Subcutaneous abdominal adipose tissue (tissue), 5 donors: ENCODE results near the gene TAGLN.
A peak's percentile ranks its signal among the peaks of the same experiment; 100 is the strongest.

Source experiments
- H3K27ac ChIP-seq: one replicate; pipeline ENCODE4 v1.7.0; 2013; ENCODE audit warnings: low read depth, mild to moderate bottlenecking, inconsistent platforms, low read length, moderate library complexity
- H3K27me3 ChIP-seq, 5 donors: one replicate each; pipeline ENCODE4 v1.7.0; 2013; ENCODE audit warnings: low read length in 5 of 5, inconsistent platforms in 1 of 5; ENCODE audit not compliant: control insufficient read depth in 5 of 5, insufficient read depth in 4 of 5
- H3K36me3 ChIP-seq, 5 donors: one replicate each; pipeline ENCODE4 v1.7.0; 2013; ENCODE audit warnings: low read length in 5 of 5; ENCODE audit not compliant: control insufficient read depth in 5 of 5, insufficient read depth in 5 of 5
- H3K4me1 ChIP-seq, 5 donors: one replicate each; pipeline ENCODE4 v1.7.0; 2013; ENCODE audit warnings: low read length in 5 of 5, mild to moderate bottlenecking in 3 of 5, moderate library complexity in 1 of 5; ENCODE audit not compliant: control insufficient read depth in 5 of 5, insufficient read depth in 5 of 5
- H3K4me3 ChIP-seq, 5 donors: one replicate each; pipeline ENCODE4 v1.7.0; 2013; ENCODE audit warnings: low read length in 5 of 5, low read depth in 1 of 5
- H3K9ac ChIP-seq, 5 donors: one replicate each; pipeline ENCODE4 v1.7.0; 2013; ENCODE audit warnings: low read length in 5 of 5, mild to moderate bottlenecking in 4 of 5, moderate library complexity in 3 of 5
- H3K9me3 ChIP-seq, 5 donors: one replicate each; pipeline ENCODE4 v1.7.0; 2013; ENCODE audit warnings: low read length in 5 of 5; ENCODE audit not compliant: control insufficient read depth in 5 of 5
- donor health status: healthy.
- donor health status: healthy.
- donor health status: healthy.
- donor health status: healthy.
- donor health status: healthy.

The TAGLN gene

DNA sequence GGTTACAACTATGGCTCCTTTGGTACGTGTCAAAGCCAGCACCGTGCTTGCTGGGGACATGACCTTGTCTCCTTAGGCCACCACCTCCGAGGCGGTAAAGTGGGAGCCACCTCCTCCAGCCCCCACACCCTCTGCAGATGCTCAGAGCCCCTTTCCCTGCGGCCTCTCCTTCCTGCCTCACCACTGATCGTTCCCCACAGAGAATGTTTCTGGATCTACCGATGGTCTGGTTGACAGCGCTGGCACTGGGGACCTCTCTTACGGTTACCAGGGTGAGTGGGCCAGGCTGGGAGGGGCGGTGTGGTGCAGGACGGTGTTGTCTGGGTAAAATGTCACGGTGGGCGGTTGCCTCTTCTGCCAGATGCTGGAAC is 11.8 kb upstream of the TAGLN start:
- no peaks in the 10 kb centered on the region for H3K27me3 ChIP-seq
- peak overlapping the region in 1 of 5 donors; percentile 60 for H3K9ac ChIP-seq
- no peaks in the 10 kb centered on the region for H3K9me3 ChIP-seq
- no peak overlapping the region for H3K4me3 ChIP-seq
- peaks cover 3 to 90% (median 74%) of the 10 kb centered on the region in 5 donors for H3K36me3 ChIP-seq
- peaks cover 0 to 47% (median 27%) of the 10 kb centered on the region in 5 donors for H3K4me1 ChIP-seq
- no peak overlapping the region for H3K27ac ChIP-seq

DNA sequence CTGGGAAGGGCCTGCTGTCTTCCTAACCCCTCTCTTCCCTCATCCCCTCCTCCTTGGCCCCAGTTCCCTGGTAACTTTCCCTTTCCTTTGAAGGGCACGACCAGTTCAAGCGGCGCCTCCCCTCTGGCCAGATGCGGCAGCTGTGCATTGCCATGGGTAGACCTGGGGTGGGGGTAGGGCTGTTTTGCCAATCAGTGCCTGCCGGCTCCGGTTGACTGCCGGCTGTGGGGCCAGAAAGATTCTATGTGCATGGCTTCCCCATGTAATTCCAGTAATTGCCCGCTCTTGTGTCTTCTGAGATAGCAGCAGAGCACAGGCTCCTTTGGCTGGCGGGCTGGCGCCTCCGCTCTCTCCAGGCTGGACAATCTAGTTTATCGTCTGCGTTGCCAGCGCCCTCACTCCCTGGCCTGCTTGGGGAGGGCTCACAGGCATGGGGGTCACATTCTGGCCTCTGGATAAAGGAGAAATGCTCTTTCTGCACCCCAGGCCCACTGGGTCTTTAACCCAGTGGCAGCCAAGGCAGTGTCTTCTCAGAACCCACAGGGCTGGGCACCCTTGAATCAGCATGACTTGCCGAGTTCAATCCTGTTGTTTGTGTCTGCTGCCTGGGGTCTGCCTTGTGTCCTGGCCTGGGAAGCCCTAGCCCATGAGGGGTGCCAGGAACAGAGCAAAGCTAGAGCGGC is 11.2 kb upstream of the TAGLN start:
- no peak overlapping the region for H3K9ac ChIP-seq
- H3K27me3 ChIP-seq = no peaks in the 10 kb centered on the region
- no peaks in the 10 kb centered on the region for H3K9me3 ChIP-seq
- peaks cover 0 to 47% (median 27%) of the 10 kb centered on the region in 5 donors for H3K4me1 ChIP-seq
- peaks cover 3 to 90% (median 75%) of the 10 kb centered on the region in 5 donors for H3K36me3 ChIP-seq
- H3K27ac ChIP-seq = no peak overlapping the region
- H3K4me3 ChIP-seq = no peak overlapping the region

DNA sequence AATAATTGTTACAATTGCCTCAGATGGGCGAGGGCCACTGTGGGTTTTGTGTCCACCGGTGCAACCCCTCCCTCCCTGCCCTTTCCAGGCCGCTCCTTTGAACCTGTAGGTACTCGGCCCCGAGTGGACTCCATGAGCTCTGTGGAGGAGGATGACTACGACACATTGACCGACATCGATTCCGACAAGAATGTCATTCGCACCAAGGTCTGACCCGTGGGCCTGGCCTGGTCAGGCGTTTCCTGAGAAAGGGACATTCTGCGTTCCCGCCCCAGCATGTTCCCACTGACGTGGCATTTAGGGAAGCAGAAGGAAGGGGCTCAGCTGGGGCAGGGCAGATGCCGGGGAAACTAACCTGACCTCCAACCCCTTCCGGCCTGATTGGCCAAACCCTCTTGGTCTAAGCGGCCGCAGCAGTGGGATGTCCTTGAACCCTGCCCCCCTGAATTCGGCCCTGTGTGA is 10.5 kb upstream of the TAGLN start:
- no peak overlapping the region for H3K27ac ChIP-seq
- H3K4me3 ChIP-seq = no peak overlapping the region
- H3K4me1 ChIP-seq = peaks cover 0 to 51% (median 27%) of the 10 kb centered on the region in 5 donors
- H3K9ac ChIP-seq = peak overlapping the region in 1 of 5 donors; percentile 43
- no peaks in the 10 kb centered on the region for H3K9me3 ChIP-seq
- H3K36me3 ChIP-seq = peaks cover 3 to 91% (median 81%) of the 10 kb centered on the region in 5 donors
- no peaks in the 10 kb centered on the region for H3K27me3 ChIP-seq

DNA sequence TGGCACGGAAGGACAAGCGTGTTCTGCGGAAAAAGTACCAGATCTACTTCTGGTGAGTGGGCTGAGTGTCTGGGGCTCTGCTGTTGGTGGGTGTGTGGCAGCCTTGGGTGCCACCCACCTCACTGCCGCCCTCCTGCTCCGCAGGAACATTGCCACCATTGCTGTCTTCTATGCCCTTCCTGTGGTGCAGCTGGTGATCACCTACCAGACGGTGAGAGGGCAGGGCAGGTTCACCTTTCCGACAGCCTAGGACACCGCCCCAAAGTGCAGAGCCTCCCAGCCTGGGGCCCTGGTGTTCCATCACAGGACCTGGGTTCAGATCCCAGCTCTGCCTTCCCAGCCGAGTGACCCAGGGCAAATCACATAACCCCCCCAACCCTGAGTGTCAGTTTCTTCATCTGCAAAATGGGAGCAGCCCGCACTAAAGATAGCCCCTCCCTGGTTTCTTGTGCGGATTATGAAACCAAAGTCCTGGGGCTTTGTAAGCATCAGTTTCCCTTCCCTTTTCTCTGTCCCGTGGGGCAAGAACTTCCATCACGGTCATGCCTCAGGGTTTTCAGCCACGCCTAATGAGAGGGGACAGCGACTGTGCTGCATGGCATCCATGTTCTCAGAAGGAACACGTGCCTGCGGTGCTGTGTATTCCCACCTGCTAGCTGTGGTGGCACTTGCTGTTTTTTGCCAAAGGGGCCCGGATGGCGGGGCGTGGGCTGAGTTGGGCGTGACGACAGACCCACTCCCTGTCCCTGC is 9.8 kb upstream of the TAGLN start:
- Histone ChIP-seq H3K27ac (no peak overlapping the region), H3K36me3 (peaks cover under 1 to 91% (median 80%) of the 10 kb centered on the region in 5 donors), H3K9ac (peak overlapping the region in 1 of 5 donors; percentile 43), H3K27me3 (no peaks in the 10 kb centered on the region), H3K4me1 (peaks cover 0 to 59% (median 34%) of the 10 kb centered on the region in 5 donors), H3K9me3 (no peaks in the 10 kb centered on the region), H3K4me3 (no peak overlapping the region)

DNA sequence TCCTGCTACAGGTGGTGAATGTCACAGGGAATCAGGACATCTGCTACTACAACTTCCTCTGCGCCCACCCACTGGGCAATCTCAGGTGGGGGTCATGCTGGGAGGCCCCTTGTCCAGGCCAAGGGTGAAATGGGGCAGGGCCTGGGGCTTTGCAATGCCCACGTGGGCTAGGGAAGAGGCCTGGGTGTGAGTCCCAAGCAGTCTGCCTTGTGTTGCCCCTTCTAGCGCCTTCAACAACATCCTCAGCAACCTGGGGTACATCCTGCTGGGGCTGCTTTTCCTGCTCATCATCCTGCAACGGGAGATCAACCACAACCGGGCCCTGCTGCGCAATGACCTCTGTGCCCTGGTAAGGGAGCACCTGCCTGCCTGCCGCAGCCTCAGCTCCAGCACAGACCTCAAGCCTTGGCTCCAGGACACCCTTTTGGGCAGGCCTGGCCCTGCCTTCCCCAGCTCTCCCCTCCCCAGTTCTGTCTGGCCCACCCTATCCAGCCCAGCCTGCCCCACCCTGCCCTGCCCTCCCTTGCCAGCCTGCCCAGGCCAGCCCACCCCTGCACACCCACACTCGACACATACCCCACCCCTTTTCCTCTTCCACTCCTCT is 9.1 kb upstream of the TAGLN start:
- no peak overlapping the region for H3K27ac ChIP-seq
- peaks cover 0 to 89% (median 77%) of the 10 kb centered on the region in 5 donors for H3K36me3 ChIP-seq
- no peak overlapping the region for H3K9ac ChIP-seq
- peaks cover 0 to 63% (median 39%) of the 10 kb centered on the region in 5 donors for H3K4me1 ChIP-seq
- H3K9me3 ChIP-seq = no peaks in the 10 kb centered on the region
- H3K27me3 ChIP-seq = no peaks in the 10 kb centered on the region
- H3K4me3 ChIP-seq = no peak overlapping the region

DNA sequence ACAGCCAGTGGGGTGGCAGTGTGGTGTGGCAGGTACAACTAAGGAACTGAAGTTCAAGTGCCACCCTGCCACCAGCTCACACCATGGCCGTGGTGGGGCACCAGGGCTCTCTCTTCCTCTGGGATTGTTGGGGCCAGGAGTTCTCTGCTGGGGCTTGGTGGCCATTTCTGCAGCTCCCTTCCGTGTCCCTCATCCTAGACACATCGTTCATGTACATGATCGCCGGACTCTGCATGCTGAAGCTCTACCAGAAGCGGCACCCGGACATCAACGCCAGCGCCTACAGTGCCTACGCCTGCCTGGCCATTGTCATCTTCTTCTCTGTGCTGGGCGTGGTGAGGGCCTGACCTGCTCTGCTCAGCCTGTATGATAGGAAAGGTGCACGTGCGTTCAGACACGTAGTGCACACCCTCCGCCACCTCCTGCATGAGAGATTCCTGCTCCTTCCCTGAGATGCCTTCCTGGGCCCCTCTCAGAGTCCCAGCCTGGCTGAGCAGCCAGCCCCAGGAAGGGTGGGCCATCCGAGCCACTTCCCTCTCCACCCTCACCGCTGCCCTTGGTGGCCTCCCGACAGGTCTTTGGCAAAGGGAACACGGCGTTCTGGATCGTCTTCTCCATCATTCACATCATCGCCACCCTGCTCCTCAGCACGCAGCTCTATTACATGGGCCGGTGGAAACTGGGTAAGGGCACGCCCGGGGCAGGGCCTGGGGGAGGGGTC is 7.3 kb upstream of the TAGLN start:
- Histone ChIP-seq H3K27me3 (no peaks in the 10 kb centered on the region), H3K9me3 (no peaks in the 10 kb centered on the region), H3K36me3 (peaks cover 0 to 93% (median 87%) of the 10 kb centered on the region in 5 donors)

DNA sequence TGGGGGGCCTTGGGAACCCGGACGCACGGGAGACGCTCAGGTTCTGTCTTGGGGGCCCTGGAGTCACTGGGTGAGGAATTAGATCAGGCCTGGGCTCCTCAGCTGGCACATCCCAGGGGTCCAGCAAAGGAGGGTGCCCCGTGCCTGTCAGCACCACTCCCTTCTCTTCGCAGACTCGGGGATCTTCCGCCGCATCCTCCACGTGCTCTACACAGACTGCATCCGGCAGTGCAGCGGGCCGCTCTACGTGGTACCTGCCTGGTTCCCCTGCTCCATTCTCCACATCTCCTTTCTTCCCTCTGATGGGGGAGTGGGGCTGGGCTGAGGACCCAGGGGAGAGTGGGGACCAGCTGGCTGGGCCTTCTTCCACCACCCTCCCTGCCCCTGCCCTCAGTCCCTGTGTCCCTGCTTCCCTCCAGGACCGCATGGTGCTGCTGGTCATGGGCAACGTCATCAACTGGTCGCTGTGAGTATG is 6.7 kb upstream of the TAGLN start:
- H3K36me3 ChIP-seq = peaks cover 0 to 90% (median 81%) of the 10 kb centered on the region in 5 donors
- no peak overlapping the region for H3K4me3 ChIP-seq
- H3K9ac ChIP-seq = no peak overlapping the region
- H3K9me3 ChIP-seq = no peaks in the 10 kb centered on the region
- H3K4me1 ChIP-seq = peaks cover 0 to 47% (median 27%) of the 10 kb centered on the region in 5 donors
- H3K27me3 ChIP-seq = no peaks in the 10 kb centered on the region
- no peak overlapping the region for H3K27ac ChIP-seq

More for the DNA sequence above, 7.3 kb upstream of the TAGLN start:
- Histone ChIP-seq H3K4me3 (no peak overlapping the region), H3K27ac (no peak overlapping the region), H3K9ac (no peak overlapping the region), H3K4me1 (peaks cover 0 to 51% (median 32%) of the 10 kb centered on the region in 5 donors)

DNA sequence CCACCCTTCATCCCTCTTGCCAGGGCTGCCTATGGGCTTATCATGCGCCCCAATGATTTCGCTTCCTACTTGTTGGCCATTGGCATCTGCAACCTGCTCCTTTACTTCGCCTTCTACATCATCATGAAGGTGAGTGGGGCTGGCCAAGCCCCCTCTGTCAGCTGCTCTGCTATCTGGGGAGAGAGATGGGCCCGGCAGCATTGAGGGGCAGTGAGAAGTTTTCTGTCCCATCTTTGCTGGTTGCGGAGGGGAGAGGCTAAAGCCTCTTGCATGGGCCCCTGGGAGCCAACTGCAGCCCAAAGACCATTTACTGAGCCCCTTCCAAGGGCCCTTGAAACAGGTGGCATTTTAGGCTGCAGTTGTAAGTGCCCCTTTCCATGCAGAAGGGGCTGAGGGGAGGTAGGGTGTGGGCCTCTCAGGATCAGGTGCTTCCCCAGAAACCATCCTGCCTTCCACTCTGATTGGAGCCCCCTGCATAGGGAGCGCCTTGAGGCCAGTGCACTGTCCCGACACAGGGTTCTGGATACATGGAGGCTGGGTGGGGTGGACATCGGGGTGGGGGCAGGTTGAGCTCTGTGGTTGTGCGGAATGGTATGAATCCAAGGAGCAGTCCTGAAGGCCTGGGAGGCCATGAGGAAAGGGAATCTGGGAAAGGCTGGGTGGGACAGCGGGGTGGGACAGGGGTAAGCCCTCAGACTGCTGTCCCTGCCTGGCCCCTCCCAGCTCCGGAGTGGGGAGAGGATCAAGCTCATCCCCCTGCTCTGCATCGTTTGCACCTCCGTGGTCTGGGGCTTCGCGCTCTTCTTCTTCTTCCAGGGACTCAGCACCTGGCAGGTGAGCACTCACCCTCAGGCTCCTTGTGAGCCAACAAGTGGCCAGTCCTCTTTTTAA is 5.8 kb upstream of the TAGLN start:
- H3K27ac ChIP-seq = no peak overlapping the region

DNA sequence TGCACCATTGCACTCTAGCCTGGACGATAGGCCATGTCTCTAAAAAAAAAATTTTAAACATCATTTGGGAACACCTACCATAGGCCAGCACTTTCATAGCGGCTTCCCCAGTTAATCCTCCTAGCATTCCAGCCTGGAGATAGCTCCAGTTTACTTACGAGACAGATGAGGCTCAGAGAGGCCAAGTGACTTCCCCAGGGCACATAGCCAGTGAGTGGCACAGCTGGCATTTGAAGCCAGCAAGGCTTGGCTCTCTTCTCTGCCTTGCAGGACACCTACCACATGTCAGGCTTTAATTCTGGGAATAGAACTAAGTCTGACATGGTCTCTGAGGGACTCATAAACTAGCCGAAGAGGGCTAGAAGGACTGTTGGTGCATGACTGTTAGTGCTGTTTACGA is 4.9 kb upstream of the TAGLN start:
- H3K27ac ChIP-seq = no peak overlapping the region
- no peaks in the 10 kb centered on the region for H3K27me3 ChIP-seq
- H3K4me1 ChIP-seq = peaks cover 0 to 48% (median 35%) of the 10 kb centered on the region in 5 donors
- H3K9me3 ChIP-seq = no peaks in the 10 kb centered on the region
- no peak overlapping the region for H3K4me3 ChIP-seq
- no peak overlapping the region for H3K9ac ChIP-seq
- peaks cover 0 to 72% (median 63%) of the 10 kb centered on the region in 5 donors for H3K36me3 ChIP-seq

More for the DNA sequence above, 5.8 kb upstream of the TAGLN start:
- no peak overlapping the region for H3K4me3 ChIP-seq
- H3K36me3 ChIP-seq = peaks cover 0 to 81% (median 72%) of the 10 kb centered on the region in 5 donors
- H3K27me3 ChIP-seq = no peaks in the 10 kb centered on the region
- peaks cover 0 to 47% (median 27%) of the 10 kb centered on the region in 5 donors for H3K4me1 ChIP-seq
- H3K9me3 ChIP-seq = no peaks in the 10 kb centered on the region
- H3K9ac ChIP-seq = no peak overlapping the region
